ENCODE results near the gene SLC43A3. TPM values are rescaled to one million over a fixed set of nuclear protein-coding genes. Genes with fewer than 3 reads are reported as not detected.

Gene SLC43A3
- total RNA-seq, 1 donor from 2014 or later: 10.8 TPM

DNA sequence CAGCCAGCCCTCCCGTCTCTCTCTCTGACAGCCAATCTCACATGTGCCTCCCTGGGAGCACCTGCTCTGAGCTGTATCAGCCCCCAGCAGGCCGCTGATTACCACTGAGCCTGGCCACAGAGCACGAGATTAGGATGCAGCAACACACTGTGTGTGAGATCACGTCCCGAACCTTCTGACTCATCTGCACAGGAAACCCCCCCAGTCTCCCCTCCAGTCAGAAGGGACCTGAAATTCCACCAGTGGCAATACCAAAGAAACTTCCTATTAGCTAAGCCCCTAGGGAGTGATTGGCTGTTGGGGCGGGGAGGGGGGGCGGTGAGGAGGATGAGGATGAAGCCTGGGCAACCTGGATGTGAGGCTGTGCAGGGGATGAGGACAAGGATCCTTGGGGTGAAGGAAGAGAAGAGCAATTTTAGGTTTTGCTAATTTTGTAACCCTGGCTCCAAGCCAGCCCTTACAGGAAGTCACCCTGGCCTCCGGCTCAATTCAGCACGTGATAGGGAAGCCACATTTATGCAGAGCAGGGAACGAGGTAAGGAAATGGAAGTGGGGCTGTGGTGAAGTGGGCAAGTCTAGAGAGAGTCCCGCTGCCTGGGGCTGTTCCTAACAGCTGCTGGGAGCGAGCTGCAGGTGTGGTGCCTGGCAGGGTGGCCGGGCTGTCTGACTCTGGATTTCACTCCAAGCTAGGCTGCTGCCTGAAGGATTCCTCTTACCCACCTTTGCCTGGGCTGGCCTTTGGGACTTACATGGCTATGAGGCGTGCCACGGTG is 1.9 kb downstream of the SLC43A3 start:
- H3K27ac Mint-ChIP-seq (ENCODE audit: unreplicated experiment): no peak overlapping the region
- TF ChIP-seq, protein P1, sequence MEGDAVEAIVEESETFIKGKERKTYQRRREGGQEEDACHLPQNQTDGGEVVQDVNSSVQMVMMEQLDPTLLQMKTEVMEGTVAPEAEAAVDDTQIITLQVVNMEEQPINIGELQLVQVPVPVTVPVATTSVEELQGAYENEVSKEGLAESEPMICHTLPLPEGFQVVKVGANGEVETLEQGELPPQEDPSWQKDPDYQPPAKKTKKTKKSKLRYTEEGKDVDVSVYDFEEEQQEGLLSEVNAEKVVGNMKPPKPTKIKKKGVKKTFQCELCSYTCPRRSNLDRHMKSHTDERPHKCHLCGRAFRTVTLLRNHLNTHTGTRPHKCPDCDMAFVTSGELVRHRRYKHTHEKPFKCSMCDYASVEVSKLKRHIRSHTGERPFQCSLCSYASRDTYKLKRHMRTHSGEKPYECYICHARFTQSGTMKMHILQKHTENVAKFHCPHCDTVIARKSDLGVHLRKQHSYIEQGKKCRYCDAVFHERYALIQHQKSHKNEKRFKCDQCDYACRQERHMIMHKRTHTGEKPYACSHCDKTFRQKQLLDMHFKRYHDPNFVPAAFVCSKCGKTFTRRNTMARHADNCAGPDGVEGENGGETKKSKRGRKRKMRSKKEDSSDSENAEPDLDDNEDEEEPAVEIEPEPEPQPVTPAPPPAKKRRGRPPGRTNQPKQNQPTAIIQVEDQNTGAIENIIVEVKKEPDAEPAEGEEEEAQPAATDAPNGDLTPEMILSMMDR (IDR thresholded peaks at IDR 0.05; ENCODE audit: partially characterized antibody, unreplicated experiment): no peak

DNA sequence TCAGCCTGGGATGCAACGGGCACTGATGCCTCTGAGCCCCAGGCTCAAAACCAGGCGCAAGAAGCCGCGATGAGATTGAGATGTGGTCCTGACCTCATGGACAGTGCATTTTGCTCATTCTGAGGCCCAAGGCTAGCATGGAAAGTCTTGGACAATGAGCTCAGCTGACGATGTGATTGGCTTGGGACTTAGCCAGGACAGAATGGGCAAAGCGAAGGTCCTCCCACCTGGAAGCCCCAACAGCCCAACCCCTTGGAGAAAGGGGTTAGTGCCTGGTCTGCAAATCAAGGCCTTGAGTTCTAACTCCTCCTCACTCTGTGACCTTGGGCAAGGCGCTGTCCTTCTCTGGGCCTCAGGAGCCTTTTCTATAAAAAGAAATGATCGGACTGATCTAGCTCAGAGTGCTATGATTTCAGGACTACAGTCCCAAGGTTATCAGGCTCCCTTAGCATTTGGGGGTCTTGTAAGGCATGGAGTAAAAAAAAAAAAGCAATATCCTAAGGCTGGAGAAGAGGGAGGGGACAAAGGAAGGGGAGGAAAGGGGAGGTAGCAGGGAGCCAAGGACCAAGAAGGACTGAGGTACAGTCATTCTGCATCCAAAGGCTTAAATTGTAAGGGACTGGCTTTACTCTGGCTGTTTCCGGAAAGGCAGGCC is 2.7 kb downstream of the SLC43A3 start:
- H3K4me1 Mint-ChIP-seq (ENCODE audit: low read depth, unreplicated experiment): peaks cover 1% of the 10 kb centered on the region
- TF ChIP-seq, protein P1 (IDR thresholded peaks at IDR 0.05; ENCODE audit: partially characterized antibody, unreplicated experiment): no peak
- no peak for DNase-seq
- no peak overlapping the region for H3K4me3 Mint-ChIP-seq (ENCODE audit: unreplicated experiment)
- no peak overlapping the region for H3K27ac Mint-ChIP-seq (ENCODE audit: unreplicated experiment)
- H3K9me3 Mint-ChIP-seq (ENCODE audit: unreplicated experiment): peaks cover 3% of the 10 kb centered on the region
- peaks cover 4% of the 10 kb centered on the region for H3K27me3 Mint-ChIP-seq (ENCODE audit: unreplicated experiment)
- H3K36me3 Mint-ChIP-seq (ENCODE audit: unreplicated experiment): no peaks in the 10 kb centered on the region

More for the DNA sequence above, 1.9 kb downstream of the SLC43A3 start:
- no peak overlapping the region for H3K4me3 Mint-ChIP-seq (ENCODE audit: unreplicated experiment)
- peaks cover 3% of the 10 kb centered on the region for H3K9me3 Mint-ChIP-seq (ENCODE audit: unreplicated experiment)
- no peak for DNase-seq
- no peaks in the 10 kb centered on the region for H3K36me3 Mint-ChIP-seq (ENCODE audit: unreplicated experiment)
- H3K4me1 Mint-ChIP-seq (ENCODE audit: low read depth, unreplicated experiment): peaks cover 2% of the 10 kb centered on the region
- peaks cover 4% of the 10 kb centered on the region for H3K27me3 Mint-ChIP-seq (ENCODE audit: unreplicated experiment)

DNA sequence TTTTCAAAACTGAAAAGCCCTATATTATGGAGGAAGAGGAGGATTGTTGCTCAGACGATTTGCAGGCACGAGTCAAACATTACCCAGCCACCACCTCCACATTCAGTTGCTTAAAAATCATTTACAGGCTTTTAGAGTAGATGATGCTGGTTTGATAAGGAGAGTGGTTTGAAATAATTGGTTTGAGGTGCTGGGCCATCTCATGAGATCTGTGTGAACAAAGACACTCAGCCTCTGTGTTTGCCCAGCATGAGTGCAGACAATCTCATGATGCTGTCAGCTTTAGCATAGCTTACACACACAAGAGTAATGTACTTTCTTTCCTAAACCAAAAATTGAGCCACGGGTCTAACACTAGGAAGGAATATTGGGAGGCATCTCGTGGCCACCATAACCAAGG is 4.3 kb downstream of the SLC43A3 start:
- Mint-ChIP-seq H3K9me3 (ENCODE audit: unreplicated experiment) (peaks cover 3% of the 10 kb centered on the region), H3K27me3 (ENCODE audit: unreplicated experiment) (peaks cover 3% of the 10 kb centered on the region)

DNA sequence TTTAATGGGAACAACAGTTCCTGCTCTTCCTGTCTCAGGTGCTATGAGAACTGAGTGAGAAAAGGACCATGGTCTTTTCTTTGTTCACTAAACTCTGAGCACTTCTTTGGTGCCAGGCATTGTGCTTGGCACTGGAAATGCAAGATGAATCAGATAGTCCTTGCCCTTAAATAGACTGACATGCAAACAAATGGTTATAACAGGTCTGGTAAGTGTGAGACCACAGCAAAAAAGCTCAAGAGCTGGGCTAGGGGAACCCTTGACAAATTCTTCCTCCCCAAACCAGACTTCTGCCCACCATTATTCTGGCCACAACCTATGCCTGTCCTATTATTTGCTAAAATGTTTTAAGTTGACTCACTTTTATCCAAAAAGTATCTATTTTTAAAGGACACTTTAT is 5.1 kb downstream of the SLC43A3 start:
- Mint-ChIP-seq H3K27me3 (ENCODE audit: unreplicated experiment) (peaks cover 2% of the 10 kb centered on the region), H3K36me3 (ENCODE audit: unreplicated experiment) (no peaks in the 10 kb centered on the region), H3K9me3 (ENCODE audit: unreplicated experiment) (peaks cover 3% of the 10 kb centered on the region), H3K4me3 (ENCODE audit: unreplicated experiment) (no peak overlapping the region), H3K27ac (ENCODE audit: unreplicated experiment) (no peak overlapping the region), H3K4me1 (ENCODE audit: low read depth, unreplicated experiment) (peaks cover 1% of the 10 kb centered on the region)
- no peak for DNase-seq
- TF ChIP-seq, protein P1 (IDR thresholded peaks at IDR 0.05; ENCODE audit: partially characterized antibody, unreplicated experiment): no peak

More for the DNA sequence above, 4.3 kb downstream of the SLC43A3 start:
- H3K36me3 Mint-ChIP-seq (ENCODE audit: unreplicated experiment): no peaks in the 10 kb centered on the region
- TF ChIP-seq, protein P1 (IDR thresholded peaks at IDR 0.05; ENCODE audit: partially characterized antibody, unreplicated experiment): no peak
- no peak for DNase-seq
- H3K4me3 Mint-ChIP-seq (ENCODE audit: unreplicated experiment): no peak overlapping the region
- H3K27ac Mint-ChIP-seq (ENCODE audit: unreplicated experiment): no peak overlapping the region
- peaks cover 1% of the 10 kb centered on the region for H3K4me1 Mint-ChIP-seq (ENCODE audit: low read depth, unreplicated experiment)

DNA sequence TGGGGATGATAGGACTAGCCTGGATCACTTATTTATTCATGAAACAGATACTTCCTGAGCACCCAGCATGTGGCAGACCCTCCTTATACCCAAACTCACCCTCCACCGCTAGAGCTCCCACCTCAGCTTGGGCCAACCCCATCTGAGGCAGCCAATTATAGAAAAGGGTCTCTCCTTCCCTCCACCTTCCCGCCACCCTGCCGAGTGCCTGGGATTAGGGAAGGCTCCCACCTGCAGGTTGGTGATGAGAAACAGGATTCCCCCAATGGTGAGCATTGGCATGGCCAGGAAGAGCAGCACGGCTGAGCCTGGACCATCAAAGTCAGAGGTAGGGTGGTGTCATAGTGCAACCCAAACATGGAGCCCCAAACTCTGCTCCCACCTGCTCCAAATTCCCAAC is 5.9 kb downstream of the SLC43A3 start:
- no peak for DNase-seq
- no peak overlapping the region for H3K27ac Mint-ChIP-seq (ENCODE audit: unreplicated experiment)
- no peaks in the 10 kb centered on the region for H3K36me3 Mint-ChIP-seq (ENCODE audit: unreplicated experiment)
- H3K4me1 Mint-ChIP-seq (ENCODE audit: low read depth, unreplicated experiment): no peaks in the 10 kb centered on the region
- H3K27me3 Mint-ChIP-seq (ENCODE audit: unreplicated experiment): peaks cover 2% of the 10 kb centered on the region
- no peak overlapping the region for H3K4me3 Mint-ChIP-seq (ENCODE audit: unreplicated experiment)
- peaks cover 3% of the 10 kb centered on the region for H3K9me3 Mint-ChIP-seq (ENCODE audit: unreplicated experiment)
- TF ChIP-seq, protein P1 (IDR thresholded peaks at IDR 0.05; ENCODE audit: partially characterized antibody, unreplicated experiment): no peak
